Epithelial cell of proximal tubule (primary cell): Measurements from ENCODE around the gene GREB1. TPM values are rescaled to one million over a fixed set of nuclear protein-coding genes. Genes with fewer than 3 reads are reported as not detected.
A peak's percentile ranks its signal among the peaks of the same experiment; 100 is the strongest.

Source experiments
- DNase-seq: peaks from one replicate; pipeline ENCODE4 v3.0.0-alpha.2; 2011; ENCODE audit warnings: low read depth
- H3K4me3 ChIP-seq: 2 replicates; pipeline ENCODE4 v1.5.1; 2011; ENCODE audit warnings: low read depth, mild to moderate bottlenecking, low read length
- CTCF ChIP-seq: conservative IDR thresholded peaks from 2 replicates; pipeline ENCODE4 v1.5.1; 2012; ENCODE audit warnings: low read depth, mild to moderate bottlenecking, low read length
- total RNA-seq: library from RNA; depleted of rRNA; stranded (reverse); fragments of >200 nt; gene quantifications from 2 replicates; pipeline ENCODE4 v1.2.3, GENCODE V29; 2015

The GREB1 gene
- total RNA-seq, 1 donor from 2014 or later = 0.12 TPM

GRCh38 chr2:11528228-11528627 is 5.6 kb upstream of the GREB1 start:
- H3K4me3 ChIP-seq = no peak overlapping the region
- TF ChIP-seq CTCF = no peak
- DNase-seq = no peak

- TF ChIP-seq CTCF = no peak
- H3K4me3 ChIP-seq = no peak overlapping the region
- DNase-seq = no peak
These were observed 2.9 kb upstream of the GREB1 start for GRCh38 chr2:11530864-11531465.

- no peak for DNase-seq
- no peak overlapping the region for H3K4me3 ChIP-seq
- no peak for TF ChIP-seq CTCF
These were observed 1.3 kb upstream of the GREB1 start for GRCh38 chr2:11532416-11533055.

GRCh38 chr2:11534071-11534745 is 363 bp downstream of the GREB1 start:
- TF ChIP-seq CTCF = no peak
- no peak for DNase-seq

GRCh38 chr2:11534746-11535484 is 1.1 kb downstream of the GREB1 start:
- no peak for DNase-seq
- TF ChIP-seq CTCF = peak; percentile 33
- no peak overlapping the region for H3K4me3 ChIP-seq

More at GRCh38 chr2:11534071-11534745, 363 bp downstream of the GREB1 start:
- H3K4me3 ChIP-seq = no peak overlapping the region

- no peak overlapping the region for H3K4me3 ChIP-seq
- no peak for DNase-seq
- TF ChIP-seq CTCF = no peak
These were observed 2.1 kb downstream of the GREB1 start for GRCh38 chr2:11535899-11536344.
